Activated naive CD8-positive, alpha-beta T cell treated with anti-CD3 and anti-CD28 coated beads, Interleukin-2, amount 50 U/mL, for 24 hours (primary cell): ENCODE data around the gene TAB3.

Experiments
- ATAC-seq: fragments of 150-1000 bp; cut with Tn5 transposase; one replicate; pipeline ENCODE4 v1.10.0; 2021
- DNase-seq: peaks from one replicate; pipeline ENCODE4 v3.0.0; 2021
- H3K27ac Mint-ChIP-seq: one replicate; pipeline ENCODE4 v1.8.0; 2021; ENCODE audit warnings: mild to moderate bottlenecking, mixed read lengths
- H3K27me3 Mint-ChIP-seq: one replicate; pipeline ENCODE4 v1.8.0; 2021; ENCODE audit warnings: mixed read lengths
- H3K36me3 Mint-ChIP-seq: one replicate; pipeline ENCODE4 v1.8.0; 2021; ENCODE audit warnings: low read depth, mixed read lengths
- H3K4me1 Mint-ChIP-seq: one replicate; pipeline ENCODE4 v1.8.0; 2021; ENCODE audit warnings: mixed read lengths
- H3K4me3 Mint-ChIP-seq: one replicate; pipeline ENCODE4 v1.8.0; 2021; ENCODE audit warnings: mild to moderate bottlenecking, moderate library complexity, mixed read lengths
- H3K9me3 Mint-ChIP-seq: one replicate; pipeline ENCODE4 v1.8.0; 2021; ENCODE audit warnings: mixed read lengths

The TAB3 gene

GRCh38 chrX:30889147-30890140 lies at the start of gene TAB3:
TAB3 (minus strand) TSS chrX:30889254; CDS start chrX:30859588, 29,666 bp downstream.
- Mint-ChIP-seq H3K27ac (peak within 1 kb of the TSS; percentile 90), H3K4me3 (peak within 1 kb of the TSS; percentile 83), H3K4me1 (peaks cover 30% of the 10 kb centered on the region), H3K27me3 (no peaks in the 10 kb centered on the region), H3K9me3 (no peaks in the 10 kb centered on the region), H3K36me3 (peaks cover 2% of the 10 kb centered on the region)
- ATAC-seq (peak; percentile 93), DNase-seq (peak; percentile 87)

DNA sequence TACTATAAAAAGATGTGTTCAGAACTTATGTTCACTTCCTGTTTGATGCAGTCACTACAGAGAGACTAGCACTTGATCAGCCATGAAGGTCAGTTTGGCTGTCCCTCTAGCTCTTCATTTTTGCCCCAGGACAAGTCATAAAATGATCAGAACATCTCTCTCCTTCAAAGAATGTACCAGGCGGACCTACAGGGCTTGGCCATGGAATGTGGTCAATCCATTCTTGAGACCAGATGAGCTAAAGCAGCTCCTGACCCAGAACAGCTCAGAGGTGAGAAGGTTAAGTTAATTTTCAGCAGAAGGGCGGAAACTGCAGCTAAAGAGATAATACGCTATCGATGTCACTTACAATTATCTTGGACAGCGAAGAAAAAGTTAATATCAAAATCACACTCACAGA lies 49.2 kb upstream of the TAB3 start:
- H3K4me3 Mint-ChIP-seq = no peak overlapping the region
- H3K27ac Mint-ChIP-seq = no peak overlapping the region
- no peak for DNase-seq
- no peaks in the 10 kb centered on the region for H3K27me3 Mint-ChIP-seq
- no peaks in the 10 kb centered on the region for H3K4me1 Mint-ChIP-seq
- H3K9me3 Mint-ChIP-seq = no peaks in the 10 kb centered on the region
- no peak for ATAC-seq
- no peaks in the 10 kb centered on the region for H3K36me3 Mint-ChIP-seq

GRCh38 chrX:30935985-30936384 lies 46.9 kb upstream of the TAB3 start:
- Mint-ChIP-seq H3K9me3 (no peaks in the 10 kb centered on the region), H3K4me1 (no peaks in the 10 kb centered on the region), H3K27ac (no peak overlapping the region), H3K36me3 (no peaks in the 10 kb centered on the region), H3K27me3 (no peaks in the 10 kb centered on the region), H3K4me3 (no peak overlapping the region)
- DNase-seq (no peak), ATAC-seq (no peak)

DNA sequence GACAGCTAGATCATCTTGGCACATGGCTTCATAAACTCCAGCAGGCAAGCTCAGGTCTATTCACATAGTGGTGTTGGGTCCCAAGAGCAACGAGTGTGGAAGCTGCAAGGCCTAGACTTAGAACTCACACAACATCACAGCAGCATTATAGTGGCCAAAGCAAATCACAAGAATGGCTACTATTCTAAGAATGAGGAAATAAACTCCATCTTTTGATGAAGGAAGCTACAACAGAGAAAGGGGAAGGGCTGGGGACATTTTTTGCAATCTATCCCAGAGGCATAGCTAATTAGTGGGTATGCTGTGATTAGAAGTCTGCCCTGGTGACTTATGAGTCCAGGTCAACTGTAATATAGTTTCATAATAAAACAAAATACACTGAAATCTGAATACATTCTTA lies 42.9 kb upstream of the TAB3 start:
- DNase-seq = no peak
- no peaks in the 10 kb centered on the region for H3K27me3 Mint-ChIP-seq
- no peak overlapping the region for H3K4me3 Mint-ChIP-seq
- no peaks in the 10 kb centered on the region for H3K9me3 Mint-ChIP-seq
- no peak overlapping the region for H3K27ac Mint-ChIP-seq
- no peaks in the 10 kb centered on the region for H3K36me3 Mint-ChIP-seq
- no peak for ATAC-seq
- no peaks in the 10 kb centered on the region for H3K4me1 Mint-ChIP-seq

DNA sequence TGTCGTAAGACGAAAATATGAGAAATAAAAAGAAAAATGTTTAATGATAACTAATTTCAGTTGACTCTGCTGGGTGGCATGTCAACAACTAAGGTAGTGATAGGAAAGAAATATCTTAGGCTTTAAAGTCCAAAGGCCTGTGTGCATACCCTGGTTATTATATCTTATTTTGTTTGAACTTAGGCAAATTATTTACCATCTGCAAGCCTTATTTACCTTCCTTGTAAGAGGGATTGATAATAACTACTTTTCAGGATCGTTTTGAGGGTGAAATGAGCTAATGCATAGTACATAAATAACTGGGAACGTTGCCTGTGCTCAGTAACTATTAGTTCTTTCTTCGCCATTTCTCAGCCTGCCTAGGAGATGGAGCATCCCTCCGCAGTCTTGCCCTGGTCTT lies 41.6 kb upstream of the TAB3 start:
- Mint-ChIP-seq H3K36me3 (no peaks in the 10 kb centered on the region), H3K27ac (no peak overlapping the region), H3K9me3 (no peaks in the 10 kb centered on the region), H3K27me3 (no peaks in the 10 kb centered on the region), H3K4me1 (no peaks in the 10 kb centered on the region), H3K4me3 (no peak overlapping the region)
- ATAC-seq (no peak), DNase-seq (no peak)

- Mint-ChIP-seq H3K27me3 (no peaks in the 10 kb centered on the region), H3K27ac (no peak overlapping the region), H3K9me3 (no peaks in the 10 kb centered on the region), H3K4me3 (no peak overlapping the region), H3K4me1 (no peaks in the 10 kb centered on the region), H3K36me3 (no peaks in the 10 kb centered on the region)
- no peak for ATAC-seq
- DNase-seq = no peak
Observed at GRCh38 chrX:30930143-30930542, 41.1 kb upstream of the TAB3 start.

DNA sequence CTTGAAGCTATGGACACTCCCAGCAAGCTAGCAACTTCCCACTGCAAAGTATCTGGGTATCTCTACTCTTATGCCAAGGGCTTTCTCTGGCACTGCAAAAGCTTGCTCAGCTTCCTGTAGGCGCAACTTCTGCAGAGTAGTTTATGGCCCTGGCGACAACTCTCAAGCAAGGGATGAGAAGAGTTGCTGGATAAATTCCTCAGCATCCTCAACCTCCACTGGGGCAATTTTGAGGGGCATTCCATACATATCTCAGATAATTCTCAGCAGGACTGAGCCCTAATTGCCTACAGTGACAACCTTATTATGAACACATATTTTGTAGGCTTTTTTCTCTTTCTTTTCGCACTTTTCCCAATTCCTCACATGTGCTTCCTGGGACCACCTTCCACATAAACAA lies 31.2 kb upstream of the TAB3 start:
- H3K4me1 Mint-ChIP-seq = no peaks in the 10 kb centered on the region
- H3K36me3 Mint-ChIP-seq = no peaks in the 10 kb centered on the region
- DNase-seq (no peak), ATAC-seq (no peak)
- H3K27me3 Mint-ChIP-seq = peaks cover 2% of the 10 kb centered on the region
- H3K4me3 Mint-ChIP-seq = no peak overlapping the region
- no peaks in the 10 kb centered on the region for H3K9me3 Mint-ChIP-seq
- no peak overlapping the region for H3K27ac Mint-ChIP-seq

DNA sequence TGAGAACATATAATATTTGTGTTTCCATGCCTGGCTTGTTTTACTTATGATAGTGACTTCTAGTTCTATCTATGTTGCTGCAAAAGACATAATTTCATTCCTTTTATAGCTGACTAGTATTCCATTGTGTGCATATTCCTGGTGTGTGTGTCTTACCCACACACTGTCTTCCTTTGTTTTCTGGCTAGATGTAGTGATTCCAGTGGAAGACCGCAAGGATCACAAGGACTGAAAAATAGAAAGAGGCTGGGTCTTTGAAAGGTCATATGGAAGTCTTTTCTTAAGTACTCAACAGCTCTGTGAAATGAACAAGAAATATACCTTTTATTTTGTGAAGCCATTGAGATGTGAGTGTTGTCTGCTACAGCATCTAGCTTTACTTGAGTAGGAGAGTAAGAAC lies 29.4 kb upstream of the TAB3 start:
- H3K4me1 Mint-ChIP-seq = no peaks in the 10 kb centered on the region
- ATAC-seq (no peak), DNase-seq (no peak)
- H3K27me3 Mint-ChIP-seq = no peaks in the 10 kb centered on the region
- no peaks in the 10 kb centered on the region for H3K9me3 Mint-ChIP-seq
- no peaks in the 10 kb centered on the region for H3K36me3 Mint-ChIP-seq
- H3K27ac Mint-ChIP-seq = no peak overlapping the region
- H3K4me3 Mint-ChIP-seq = no peak overlapping the region

DNA sequence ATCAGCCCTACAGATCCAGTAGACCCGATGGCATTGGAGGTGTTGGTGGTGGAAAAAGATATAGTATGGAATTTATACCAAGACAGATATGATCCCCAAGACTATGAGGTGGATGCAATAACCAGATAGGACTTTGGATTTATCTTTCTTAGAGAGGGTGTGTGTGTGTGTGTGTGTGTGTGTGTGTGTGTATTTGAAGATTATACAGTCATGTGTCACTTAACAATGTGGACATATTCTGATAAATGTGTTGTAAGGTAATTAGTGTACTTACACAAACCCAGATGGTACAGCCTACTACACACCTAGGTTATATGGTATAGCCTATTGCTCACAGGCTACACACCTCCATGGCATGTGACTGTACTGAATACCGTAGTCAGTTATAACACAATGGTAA lies 24.4 kb upstream of the TAB3 start:
- no peak for DNase-seq
- peaks cover 11% of the 10 kb centered on the region for H3K4me1 Mint-ChIP-seq
- H3K4me3 Mint-ChIP-seq = no peak overlapping the region
- no peaks in the 10 kb centered on the region for H3K27me3 Mint-ChIP-seq
- H3K27ac Mint-ChIP-seq = no peak overlapping the region
- H3K36me3 Mint-ChIP-seq = no peaks in the 10 kb centered on the region
- H3K9me3 Mint-ChIP-seq = no peaks in the 10 kb centered on the region
- no peak for ATAC-seq

DNA sequence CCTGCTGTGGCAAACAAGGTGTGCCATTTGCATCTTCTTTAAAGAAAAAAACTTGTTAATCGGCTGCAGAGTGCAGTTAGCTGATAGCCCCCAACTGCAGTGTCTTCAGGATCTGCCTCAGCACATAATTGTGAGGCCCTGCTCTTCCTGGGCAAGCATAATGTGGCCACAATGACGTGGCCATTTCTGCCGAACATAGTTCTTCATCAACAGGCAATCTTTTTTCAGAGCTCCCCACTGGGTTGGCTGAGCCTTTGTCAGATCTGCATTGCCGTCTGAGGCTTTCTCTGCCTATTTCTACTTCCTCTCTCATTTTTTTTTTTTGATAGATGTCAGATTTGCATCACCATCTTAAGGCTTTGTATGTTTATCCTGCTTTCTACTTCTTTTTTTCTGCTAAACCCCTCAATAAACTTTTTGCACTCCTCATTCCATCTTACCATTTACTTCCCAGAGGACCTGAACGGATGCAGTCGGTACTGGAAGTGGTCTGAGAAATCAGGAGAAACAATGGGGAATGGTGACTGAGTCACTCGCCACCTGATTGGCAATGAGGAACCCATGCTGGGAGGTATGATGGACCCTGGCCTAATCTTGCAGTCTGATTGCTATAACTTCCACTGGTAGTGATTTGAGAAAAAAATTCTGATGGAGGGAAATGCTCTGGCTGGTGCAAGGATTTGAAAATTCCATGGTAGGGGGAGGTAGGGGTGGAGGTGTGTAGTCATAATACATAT lies 21.2 kb upstream of the TAB3 start:
- peak overlapping the region; percentile 14 for H3K27ac Mint-ChIP-seq
- H3K4me3 Mint-ChIP-seq = no peak overlapping the region
- H3K9me3 Mint-ChIP-seq = no peaks in the 10 kb centered on the region
- ATAC-seq (no peak), DNase-seq (no peak)
- H3K36me3 Mint-ChIP-seq = no peaks in the 10 kb centered on the region
- H3K27me3 Mint-ChIP-seq = no peaks in the 10 kb centered on the region
- peaks cover 11% of the 10 kb centered on the region for H3K4me1 Mint-ChIP-seq

DNA sequence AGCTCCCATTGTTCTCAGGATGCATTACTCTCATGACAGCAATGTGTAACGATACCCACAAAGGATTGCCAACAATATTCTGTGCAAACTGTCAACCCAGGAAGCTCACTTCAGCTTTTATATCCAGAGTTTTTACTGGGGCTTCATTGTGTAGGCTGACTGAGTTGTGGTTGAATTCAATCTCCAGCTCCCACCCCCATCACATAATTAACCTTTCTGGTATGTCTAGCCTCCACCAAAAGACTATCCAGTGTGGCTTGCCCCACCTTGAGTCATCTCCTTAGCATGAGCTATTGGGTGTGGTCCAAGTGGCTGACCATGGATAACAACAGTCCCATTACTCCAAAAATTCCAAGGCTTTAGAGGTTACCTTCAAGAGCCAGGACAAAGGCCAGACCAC lies 17.7 kb upstream of the TAB3 start:
- no peaks in the 10 kb centered on the region for H3K9me3 Mint-ChIP-seq
- H3K27me3 Mint-ChIP-seq = no peaks in the 10 kb centered on the region
- peaks cover 11% of the 10 kb centered on the region for H3K4me1 Mint-ChIP-seq
- H3K4me3 Mint-ChIP-seq = no peak overlapping the region
- no peak overlapping the region for H3K27ac Mint-ChIP-seq
- ATAC-seq (no peak), DNase-seq (no peak)
- no peaks in the 10 kb centered on the region for H3K36me3 Mint-ChIP-seq

- no peak for DNase-seq
- Mint-ChIP-seq H3K36me3 (no peaks in the 10 kb centered on the region), H3K27me3 (no peaks in the 10 kb centered on the region), H3K27ac (no peak overlapping the region), H3K9me3 (no peaks in the 10 kb centered on the region), H3K4me3 (no peak overlapping the region), H3K4me1 (peaks cover 6% of the 10 kb centered on the region)
- no peak for ATAC-seq
Observed at GRCh38 chrX:30905321-30905720, 16.3 kb upstream of the TAB3 start.

- Mint-ChIP-seq H3K4me1 (peaks cover 3% of the 10 kb centered on the region), H3K27ac (no peak overlapping the region), H3K27me3 (no peaks in the 10 kb centered on the region), H3K9me3 (no peaks in the 10 kb centered on the region), H3K36me3 (no peaks in the 10 kb centered on the region), H3K4me3 (no peak overlapping the region)
- ATAC-seq (no peak), DNase-seq (no peak)
Observed at GRCh38 chrX:30904632-30905031, 15.6 kb upstream of the TAB3 start.

DNA sequence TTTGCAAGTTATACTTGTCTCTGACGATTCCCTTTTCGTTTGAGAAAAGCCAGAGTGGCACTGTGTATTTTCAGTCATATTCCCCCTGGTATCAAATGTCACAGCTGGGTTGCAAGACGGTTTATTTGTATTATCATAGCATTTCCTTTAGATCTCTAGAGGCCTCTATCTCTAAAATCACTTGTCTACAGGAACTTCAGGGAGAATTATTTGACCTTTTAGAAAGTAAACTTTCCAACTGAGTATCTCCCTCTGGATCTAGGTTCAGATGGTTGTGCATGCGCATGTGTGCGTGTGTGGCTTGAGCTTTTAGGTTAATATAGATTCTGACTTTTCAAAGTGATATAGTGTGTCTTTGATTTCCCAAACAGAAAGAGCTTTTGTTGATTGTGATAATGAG lies 15.1 kb upstream of the TAB3 start:
- Mint-ChIP-seq H3K4me1 (peaks cover 3% of the 10 kb centered on the region), H3K36me3 (no peaks in the 10 kb centered on the region), H3K27ac (no peak overlapping the region), H3K9me3 (no peaks in the 10 kb centered on the region), H3K27me3 (no peaks in the 10 kb centered on the region), H3K4me3 (no peak overlapping the region)
- DNase-seq = no peak
- no peak for ATAC-seq

GRCh38 chrX:30900227-30900626 lies 11.2 kb upstream of the TAB3 start:
- ATAC-seq (no peak), DNase-seq (no peak)
- peaks cover 3% of the 10 kb centered on the region for H3K27me3 Mint-ChIP-seq
- H3K4me1 Mint-ChIP-seq = peaks cover 6% of the 10 kb centered on the region
- H3K9me3 Mint-ChIP-seq = no peaks in the 10 kb centered on the region
- no peaks in the 10 kb centered on the region for H3K36me3 Mint-ChIP-seq
- no peak overlapping the region for H3K4me3 Mint-ChIP-seq
- H3K27ac Mint-ChIP-seq = no peak overlapping the region
